ENCODE results near the gene HLA-A.

- TF ChIP-seq EP300 (IDR thresholded peaks at IDR 0.05) (no peak), POLR2A (IDR thresholded peaks at IDR 0.05) (no peak)
Measured at GRCh38 chr6:29959467-29959866, 17.1 kb downstream of the HLA-A start.

All from sigmoid colon (tissue), 4 donors.